HCT116 (cell line): ENCODE data around the gene SCGB3A2. TPM values are rescaled to one million over a fixed set of nuclear protein-coding genes. Genes with fewer than 3 reads are reported as not detected.

Source experiments
- ATAC-seq: fragments of 200-7000 bp; cut with Tn5 transposase; 2 replicates; pipeline ENCODE4 v1.9.1; 2020; ENCODE audit warnings: mild to moderate bottlenecking, moderate library complexity
- BruUV-seq: library from RNA; stranded (reverse); fragments of 400-500 nt; replicated peaks from 2 replicates; lab custom pipeline; 2021; lab: Mats Ljungman, UMichigan
- CTCF ChIA-PET: fragments of 300-600 bp; sonication (Branson Sonifier 250); formaldehyde crosslinking; loops from one replicate; lab custom pipeline; 2021; ENCODE audit warnings: antibody characterized with exemption; lab: Charles Lee
- POLR2A ChIA-PET: fragments of 300-600, 350-600 bp; sonication (Branson Sonifier 250); formaldehyde crosslinking; loops from one replicate; lab custom pipeline; 2021; ENCODE audit warnings: antibody characterized with exemption; lab: Charles Lee
- RAD21 ChIA-PET, 2 experiments: fragments of 300-600 bp; sonication (Branson Sonifier 250); formaldehyde crosslinking; loops; one replicate each; lab custom pipeline; 2023; ENCODE audit warnings: low total read pairs in 2 of 2; ENCODE audit not compliant: uncharacterized antibody in 2 of 2, unreplicated experiment in 2 of 2, low non-redundant PET in 1 of 2; lab: Charles Lee
- DNase-seq: peaks from one replicate; pipeline ENCODE4 v3.0.0-alpha.2; 2010; ENCODE audit warnings: low read depth, low spot score
- H2AFZ ChIP-seq: fragments of 200-600 bp; shearing (Covaris generic), sonication (generic); 2 replicates; pipeline ENCODE4 v1.6.1; 2017; ENCODE audit warnings: low read depth, mixed run types, mixed read lengths, antibody characterized with exemption, low read length; ENCODE audit not compliant: poor library complexity, severe bottlenecking
- H3K27ac ChIP-seq: 2 replicates; pipeline ENCODE4 v1.5.1; 2012; ENCODE audit warnings: low read depth, low read length
- H3K27me3 ChIP-seq: fragments of 200-600 bp; sonication (generic); 2 replicates; pipeline ENCODE4 v1.6.1; 2016; ENCODE audit warnings: mixed run types, low read length, mixed read lengths; ENCODE audit not compliant: insufficient read depth
- H3K36me3 ChIP-seq, 2 experiments: fragments of 200-500 bp in 1 of 2; fragments of 200-600 bp in 1 of 2; sonication (Bioruptor generic) in 1 of 2; sonication (generic) in 1 of 2; 2 replicates each; pipeline versions ENCODE4 v1.5.1 to v1.6.1; 2014 to 2016; ENCODE audit warnings: low read length in 2 of 2, inconsistent platforms in 1 of 2, mixed read lengths in 1 of 2, mixed run types in 1 of 2; ENCODE audit not compliant: insufficient read depth in 2 of 2, control insufficient read depth in 1 of 2
- H3K4me1 ChIP-seq, 2 experiments: fragments of 200-600 bp in 1 of 2; sonication (generic) in 1 of 2; 2 replicates each; pipeline versions ENCODE4 v1.5.1 to v1.6.1; 2012 to 2017; ENCODE audit warnings: low read length in 2 of 2, inconsistent platforms in 1 of 2, mild to moderate bottlenecking in 1 of 2, mixed read lengths in 1 of 2, mixed run types in 1 of 2, moderate library complexity in 1 of 2; ENCODE audit not compliant: insufficient read depth in 2 of 2, control insufficient read depth in 1 of 2
- H3K4me2 ChIP-seq: fragments of 200-600 bp; sonication (generic); 2 replicates; pipeline ENCODE4 v1.6.1; 2017; ENCODE audit warnings: mixed run types, low read length, mixed read lengths
- H3K4me3 ChIP-seq, 2 experiments: fragments of 200-600 bp in 1 of 2; sonication (generic) in 1 of 2; replicated peaks in 1 of 2; 2 replicates each; pipeline ENCODE4 v1.5.1; 2011 to 2016; ENCODE audit warnings: low read length in 2 of 2, control low read depth in 1 of 2, low read depth in 1 of 2, mild to moderate bottlenecking in 1 of 2, mixed read lengths in 1 of 2, mixed run types in 1 of 2
- H3K79me2 ChIP-seq: fragments of 200-600 bp; sonication (generic); 2 replicates; pipeline ENCODE4 v1.6.1; 2017; ENCODE audit warnings: mild to moderate bottlenecking, mixed run types, low read length, moderate library complexity, mixed read lengths; ENCODE audit not compliant: insufficient read depth
- H3K9ac ChIP-seq: fragments of 200-600 bp; sonication (generic); 2 replicates; pipeline ENCODE4 v1.6.1; 2016; ENCODE audit warnings: low read length, mixed read lengths
- H3K9me2 ChIP-seq: fragments of 200-600 bp; sonication (generic), shearing (Covaris generic); 2 replicates; pipeline ENCODE4 v1.6.1; 2017; ENCODE audit warnings: mixed run types, mild to moderate bottlenecking, moderate library complexity; ENCODE audit not compliant: insufficient read depth
- H3K9me3 ChIP-seq, 2 experiments: fragments of 200-500 bp in 1 of 2; fragments of 200-600 bp in 1 of 2; sonication (Bioruptor generic) in 1 of 2; sonication (generic) in 1 of 2; 2 replicates each; pipeline ENCODE4 v1.6.1; 2014 to 2017; ENCODE audit warnings: low read length in 2 of 2, mixed read lengths in 2 of 2, inconsistent platforms in 1 of 2, low read depth in 1 of 2, mild to moderate bottlenecking in 1 of 2, mixed run types in 1 of 2, moderate library complexity in 1 of 2; ENCODE audit not compliant: control insufficient read depth in 1 of 2, insufficient read depth in 1 of 2
- H4K20me1 ChIP-seq: fragments of 200-600 bp; sonication (generic), shearing (Covaris generic); 2 replicates; pipeline ENCODE4 v1.6.1; 2017; ENCODE audit warnings: mixed run types, mild to moderate bottlenecking, moderate library complexity; ENCODE audit not compliant: insufficient read depth
- CEBPB ChIP-seq: IDR thresholded peaks from 2 replicates; pipeline ENCODE4 v1.6.1; 2012; ENCODE audit warnings: low read depth
- ELF1 ChIP-seq: IDR thresholded peaks from 2 replicates; pipeline ENCODE4 v1.6.1; 2012; ENCODE audit warnings: low read depth, borderline replicate concordance
- EZH2phosphoT487 ChIP-seq: fragments of 200-600 bp; IDR thresholded peaks from 2 replicates; pipeline ENCODE4 v1.6.1; 2018; ENCODE audit warnings: antibody characterized with exemption, borderline replicate concordance
- FOSL1 ChIP-seq: IDR thresholded peaks from 2 replicates; pipeline ENCODE4 v1.6.1; 2012; ENCODE audit warnings: low read depth
- REST ChIP-seq: IDR thresholded peaks from 2 replicates; pipeline ENCODE4 v1.6.1; 2012; ENCODE audit warnings: low read depth
- SRF ChIP-seq: IDR thresholded peaks from 2 replicates; pipeline ENCODE4 v1.6.1; 2012; ENCODE audit warnings: low read depth
- ZBTB33 ChIP-seq: IDR thresholded peaks from 2 replicates; pipeline ENCODE4 v1.6.1; 2011; ENCODE audit warnings: mild to moderate bottlenecking, low read length, moderate library complexity; ENCODE audit not compliant: insufficient replicate concordance; ENCODE audit errors: extremely low read depth
- ZNF274 ChIP-seq: fragments of 200-500 bp; sonication (Bioruptor generic); IDR thresholded peaks from 2 replicates; pipeline ENCODE4 v1.6.1; 2014; ENCODE audit warnings: mild to moderate bottlenecking, low read depth, low read length, inconsistent platforms
- intact Hi-C: fragments of 100-400 bp; cut with micrococcal nuclease; formaldehyde crosslinking; loops from 2 replicates; pipeline ENCODE4 v1.10.0; 2022
- total RNA-seq: library from RNA; stranded (reverse); gene quantifications from one replicate; pipeline ENCODE4 v1.2.1, GENCODE V29; 2021; ENCODE audit not compliant: unreplicated experiment
- TF ChIP-seq, protein P1 (sequence below), 3 experiments: fragments of 200-600 bp in 1 of 3; sonication (generic) in 1 of 3; IDR thresholded peaks in 2 of 3; conservative IDR thresholded peaks in 1 of 3; 2 replicates each; pipeline ENCODE4 v1.5.1; 2012 to 2017; ENCODE audit warnings: low read depth in 2 of 3, low read length in 2 of 3, antibody characterized with exemption in 1 of 3, borderline replicate concordance in 1 of 3, control low read depth in 1 of 3, mild to moderate bottlenecking in 1 of 3, mixed read lengths in 1 of 3, mixed run types in 1 of 3, moderate library complexity in 1 of 3; ENCODE audit not compliant: insufficient read depth in 1 of 3

SCGB3A2 gene
- total RNA-seq, 1 experiment from 2014 or later: not detected

DNA sequence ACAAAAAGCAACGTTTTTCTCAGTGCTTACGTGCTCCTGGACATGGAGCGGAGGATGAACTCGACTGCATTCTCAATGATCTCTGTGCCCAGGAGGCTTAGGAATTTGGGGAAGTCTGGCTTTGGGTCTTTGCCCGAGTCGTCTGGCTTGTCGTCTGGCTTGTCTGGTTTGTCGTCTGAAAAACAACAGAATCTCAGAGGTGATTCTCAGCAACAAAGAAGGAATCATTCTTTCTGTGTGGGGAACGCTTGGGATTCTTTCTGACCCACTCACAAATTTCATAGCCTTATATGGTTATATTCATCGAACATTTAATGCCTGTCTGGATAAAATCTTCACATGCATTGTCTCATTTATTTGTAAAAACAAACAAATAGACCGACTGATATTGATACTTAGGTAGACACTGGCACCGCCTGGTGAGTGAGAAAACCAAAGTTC, 23.1 kb downstream of the SCGB3A2 start:
- Histone ChIP-seq H3K9me3 (no peaks in the 10 kb centered on the region), H3K4me1 (no peaks in the 10 kb centered on the region), H2AFZ (no peak overlapping the region), H3K4me2 (no peak overlapping the region), H3K36me3 (no peaks in the 10 kb centered on the region), H3K27me3 (peaks cover 6% of the 10 kb centered on the region; the same call in 1 of the 2 replicates), H3K27ac (no peak overlapping the region), H3K4me3 (no peak overlapping the region), H3K9ac (no peak overlapping the region), H3K9me2 (no peaks in the 10 kb centered on the region), H4K20me1 (no peaks in the 10 kb centered on the region), H3K79me2 (no peaks in the 10 kb centered on the region)
- TF ChIP-seq FOSL1 (no peak), ELF1 (no peak), SRF (no peak), ZBTB33 (no peak), CEBPB (no peak), EZH2phosphoT487 (no peak), REST (no peak), ZNF274 (no peak)
- TF ChIP-seq, protein P1, sequence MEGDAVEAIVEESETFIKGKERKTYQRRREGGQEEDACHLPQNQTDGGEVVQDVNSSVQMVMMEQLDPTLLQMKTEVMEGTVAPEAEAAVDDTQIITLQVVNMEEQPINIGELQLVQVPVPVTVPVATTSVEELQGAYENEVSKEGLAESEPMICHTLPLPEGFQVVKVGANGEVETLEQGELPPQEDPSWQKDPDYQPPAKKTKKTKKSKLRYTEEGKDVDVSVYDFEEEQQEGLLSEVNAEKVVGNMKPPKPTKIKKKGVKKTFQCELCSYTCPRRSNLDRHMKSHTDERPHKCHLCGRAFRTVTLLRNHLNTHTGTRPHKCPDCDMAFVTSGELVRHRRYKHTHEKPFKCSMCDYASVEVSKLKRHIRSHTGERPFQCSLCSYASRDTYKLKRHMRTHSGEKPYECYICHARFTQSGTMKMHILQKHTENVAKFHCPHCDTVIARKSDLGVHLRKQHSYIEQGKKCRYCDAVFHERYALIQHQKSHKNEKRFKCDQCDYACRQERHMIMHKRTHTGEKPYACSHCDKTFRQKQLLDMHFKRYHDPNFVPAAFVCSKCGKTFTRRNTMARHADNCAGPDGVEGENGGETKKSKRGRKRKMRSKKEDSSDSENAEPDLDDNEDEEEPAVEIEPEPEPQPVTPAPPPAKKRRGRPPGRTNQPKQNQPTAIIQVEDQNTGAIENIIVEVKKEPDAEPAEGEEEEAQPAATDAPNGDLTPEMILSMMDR (IDR thresholded peaks at IDR 0.05 in 2 of 3, conservative IDR thresholded peaks at IDR 0.05 in 1 of 3; ENCODE audit: borderline replicate concordance in 1 of 3, insufficient read depth in 1 of 3, low read depth in 2 of 3, low read length in 2 of 3): no peak
- ATAC-seq: no peak
- no peak for DNase-seq
- CTCF ChIA-PET: no interaction called here
- RAD21 ChIA-PET: no interaction called here
- BruUV-seq: no TSS peak
- intact Hi-C loops: no loop called here
- POLR2A ChIA-PET: no interaction called here
